Kidney (tissue), 14 donors: ENCODE results near the gene USP2. TPM values are rescaled to one million over a fixed set of nuclear protein-coding genes. Genes with fewer than 3 reads are reported as not detected.
A peak's percentile ranks its signal among the peaks of the same experiment; 100 is the strongest.

Experiments used
- DNase-seq, 5 donors: peaks; one replicate each; pipeline ENCODE4 v3.0.0-alpha.2; 2013 to 2020
- FAIRE-seq: peaks from 2 replicates; lab custom pipeline; 2012; peaks lifted over from hg19 to GRCh38; lab: Jason Lieb, UNC
- H3K27ac ChIP-seq, 2 donors: one replicate each; pipeline ENCODE4 v1.7.0; 2013; ENCODE audit warnings: low read depth in 2 of 2, low read length in 2 of 2, inconsistent platforms in 1 of 2
- H3K27me3 ChIP-seq: one replicate; pipeline ENCODE4 v1.7.1; 2013; ENCODE audit warnings: low read length, inconsistent platforms; ENCODE audit not compliant: control insufficient read depth, insufficient read depth
- H3K36me3 ChIP-seq, 3 donors: one replicate each; pipeline versions ENCODE4 v1.7.0 to v1.7.1; 2013; ENCODE audit warnings: low read length in 3 of 3, control low read depth in 1 of 3, inconsistent platforms in 1 of 3; ENCODE audit not compliant: insufficient read depth in 3 of 3, control insufficient read depth in 2 of 3
- H3K4me1 ChIP-seq, 3 donors: one replicate each; pipeline versions ENCODE4 v1.7.0 to v1.7.1; 2013; ENCODE audit warnings: low read length in 3 of 3, inconsistent platforms in 1 of 3, low read depth in 1 of 3; ENCODE audit not compliant: control insufficient read depth in 2 of 3, insufficient read depth in 2 of 3
- H3K4me3 ChIP-seq, 3 donors: one replicate each; pipeline versions ENCODE4 v1.7.0 to v1.8.1; 2013; ENCODE audit warnings: low read length in 3 of 3, control low read depth in 1 of 3, inconsistent platforms in 1 of 3
- H3K9ac ChIP-seq, 3 donors: one replicate each; pipeline versions ENCODE4 v1.7.0 to v1.7.1; 2013; ENCODE audit warnings: low read length in 3 of 3, control low read depth in 1 of 3, inconsistent platforms in 1 of 3
- H3K9me3 ChIP-seq, 3 donors: one replicate each; pipeline versions ENCODE4 v1.7.0 to v1.7.1; 2013; ENCODE audit warnings: low read length in 3 of 3, control low read depth in 1 of 3, inconsistent platforms in 1 of 3; ENCODE audit not compliant: control insufficient read depth in 2 of 3, insufficient read depth in 1 of 3
- CTCF ChIP-seq: IDR thresholded peaks from 3 replicates; pipeline ENCODE4 v1.5.1; 2012; ENCODE audit warnings: mild to moderate bottlenecking, moderate library complexity, borderline replicate concordance; ENCODE audit not compliant: insufficient read depth; ENCODE audit errors: extremely low read depth
- intact Hi-C: fragments of 100-400 bp; cut with DNase I; formaldehyde crosslinking; loops from one replicate; pipeline ENCODE4 v1.11.1; 2022
- polyA plus RNA-seq: library from polyadenylated mRNA; stranded (reverse); fragments of 350-450 nt; fragmentation: Illumina TruSeq; extraction: RNeasy Lipid Tissue Mini Kit (QIAGEN cat#74804); gene quantifications from one replicate; pipeline ENCODE4 v1.2.3, GENCODE V29; 2014; ENCODE audit warnings: low read depth, low replicate concordance; ENCODE audit not compliant: insufficient read depth
- total RNA-seq: library from RNA; stranded (reverse); fragmentation: NEBNext Ultra II Directional; extraction: Animal tissue kit (Norgen Biotek cat#: 25700); gene quantifications from one replicate; pipeline ENCODE4 v1.2.1, GENCODE V29; 2021
- donor health status: control.
- donor health status: control.
- donor health status: control.
- donor health status: control.
- donor health status: control.
- donor health status: DM: yes; HTN: yes; CAD: no.
- donor health status: Normal renal cell carcinoma (clear cell type).

Gene USP2
- total and polyA plus RNA-seq, 2 donors from 2014 or later: 30.4 to 57.6 TPM

GRCh38 chr11:119336744-119337469 lies 44.6 kb downstream of the USP2 start:
- intact Hi-C loops: no loop called here
- Histone ChIP-seq H3K9ac (no peak overlapping the region), H3K4me1 (peaks cover 0 to 35% (median 14%) of the 10 kb centered on the region in 3 donors), H3K9me3 (no peaks in the 10 kb centered on the region), H3K4me3 (no peak overlapping the region), H3K27me3 (no peaks in the 10 kb centered on the region), H3K27ac (no peak overlapping the region), H3K36me3 (no peaks in the 10 kb centered on the region)
- FAIRE-seq (no peak), DNase-seq (peak in 1 of 5 donors; percentile 30)
- TF ChIP-seq CTCF: no peak

- Histone ChIP-seq H3K27me3 (no peaks in the 10 kb centered on the region), H3K36me3 (no peaks in the 10 kb centered on the region), H3K4me1 (peaks cover 0 to 31% (median 14%) of the 10 kb centered on the region in 3 donors), H3K4me3 (no peak overlapping the region), H3K9ac (no peak overlapping the region), H3K27ac (no peak overlapping the region), H3K9me3 (no peaks in the 10 kb centered on the region)
- intact Hi-C loops: no loop called here
- FAIRE-seq (no peak), DNase-seq (peak in 1 of 5 donors; percentile 73)
- no peak for TF ChIP-seq CTCF
Observed at GRCh38 chr11:119335655-119336543, 45.6 kb downstream of the USP2 start.

GRCh38 chr11:119335091-119335654 lies 46.3 kb downstream of the USP2 start:
- no peaks in the 10 kb centered on the region for H3K9me3 ChIP-seq
- H3K4me3 ChIP-seq: peak overlapping the region; percentile 83 to 94 (median 90)
- FAIRE-seq (no peak), DNase-seq (peak in 1 of 5 donors; percentile 52)
- no peaks in the 10 kb centered on the region for H3K36me3 ChIP-seq
- H3K27ac ChIP-seq: no peak overlapping the region
- H3K27me3 ChIP-seq: no peaks in the 10 kb centered on the region
- no peak for TF ChIP-seq CTCF
- H3K9ac ChIP-seq: peak overlapping the region; percentile 78 to 90 (median 86)
- intact Hi-C loops: no loop called here
- H3K4me1 ChIP-seq: peaks cover 0 to 30% (median 14%) of the 10 kb centered on the region in 3 donors
